GM12891 (cell line): ENCODE results near the gene ABCC3.

Experiments used
- POLR2A ChIP-seq: IDR thresholded peaks from 2 replicates; pipeline ENCODE4 v1.6.1; 2011; ENCODE audit warnings: low read depth, low read length, control low read depth
- TAF1 ChIP-seq: IDR thresholded peaks from 2 replicates; pipeline ENCODE4 v1.6.1; 2011; ENCODE audit warnings: low read depth, low read length, control low read depth

DNA sequence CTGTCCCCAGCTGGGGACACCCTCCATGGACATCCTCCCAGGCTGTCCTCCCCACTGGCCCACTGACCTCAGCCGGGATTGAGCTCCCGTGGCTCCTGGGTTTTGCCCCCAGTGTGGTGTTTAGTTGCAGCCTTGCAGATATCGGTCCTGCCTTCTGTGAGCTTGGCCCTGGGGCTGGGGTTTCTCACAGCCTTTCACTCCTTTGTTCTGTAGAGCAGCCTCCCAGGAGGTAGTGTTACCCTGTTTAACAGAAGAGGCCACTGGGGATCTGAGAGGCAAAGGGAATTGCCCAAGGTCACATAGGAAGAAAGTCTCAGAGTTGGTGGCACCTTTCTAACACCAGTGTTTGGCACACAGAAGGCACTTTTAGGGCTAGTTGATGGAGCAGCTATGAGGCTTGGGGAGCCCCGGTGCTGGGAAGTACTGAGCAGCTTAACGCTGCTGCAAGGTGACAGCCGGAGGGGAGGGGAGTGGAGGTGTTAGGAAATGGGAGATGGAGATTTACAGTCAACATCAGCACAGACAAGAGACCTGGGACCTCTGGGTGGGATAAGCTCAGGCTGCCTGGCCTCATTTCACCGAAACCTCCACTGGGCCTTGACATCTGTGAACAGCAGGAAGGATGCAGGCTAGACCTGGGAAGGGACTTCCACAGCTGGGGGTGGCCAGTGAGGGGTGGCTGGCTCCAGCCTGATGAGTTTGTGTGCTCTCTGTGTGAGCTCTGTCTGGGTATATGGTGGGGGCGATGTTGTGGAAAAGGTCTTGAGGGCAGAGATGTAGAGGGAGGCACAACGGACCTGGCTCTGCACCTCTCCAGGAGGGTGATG, 48.0 kb upstream of the ABCC3 start:
- TF ChIP-seq POLR2A (no peak), TAF1 (no peak)
